Transverse colon (tissue), 4 donors: ENCODE data around the gene IFT74. TPM values are rescaled to one million over a fixed set of nuclear protein-coding genes. Genes with fewer than 3 reads are reported as not detected.

Experiments
- DNase-seq: peaks from one replicate; pipeline ENCODE4 v3.0.0-alpha.2; 2019
- H3K27ac ChIP-seq, 4 donors: fragments of 200-600 bp; sonication (generic); 2 replicates each; pipeline ENCODE4 v1.5.1; 2016 to 2018; ENCODE audit warnings: inconsistent platforms in 4 of 4
- H3K27me3 ChIP-seq: fragments of 200-600 bp; sonication (generic); 2 replicates; pipeline ENCODE4 v1.5.1; 2017; ENCODE audit warnings: inconsistent platforms
- H3K36me3 ChIP-seq, 4 donors: fragments of 200-600 bp; sonication (generic); 2 replicates each; pipeline ENCODE4 v1.5.1; 2017 to 2019; ENCODE audit warnings: inconsistent platforms in 4 of 4
- H3K4me1 ChIP-seq, 4 donors: fragments of 200-600 bp; sonication (generic); 2 replicates each; pipeline ENCODE4 v1.5.1; 2017 to 2020; ENCODE audit warnings: inconsistent platforms in 4 of 4
- H3K4me3 ChIP-seq, 4 donors: fragments of 200-600 bp; sonication (generic); 1 replicate in 1 of 4; 2 replicates in 3 of 4; pipeline versions ENCODE4 v1.5.1 to v1.6.1; 2017 to 2019; ENCODE audit warnings: inconsistent platforms in 4 of 4
- H3K9me3 ChIP-seq, 2 donors: fragments of 200-600 bp; sonication (generic); 2 replicates each; pipeline ENCODE4 v1.5.1; 2017 to 2019; ENCODE audit warnings: inconsistent platforms in 2 of 2
- EP300 ChIP-seq: sonication (generic); formaldehyde crosslinking; IDR thresholded peaks from one replicate; pipeline ENCODE4 v1.6.1; 2017; ENCODE audit warnings: antibody characterized with exemption, low read depth
- POLR2A ChIP-seq: fragments of 450-650 bp; IDR thresholded peaks from one replicate; pipeline ENCODE4 v1.6.1; 2016; ENCODE audit warnings: antibody characterized with exemption, mild to moderate bottlenecking, moderate library complexity
- POLR2AphosphoS5 ChIP-seq, 3 donors: sonication (generic); formaldehyde crosslinking; IDR thresholded peaks; one replicate each; pipeline ENCODE4 v1.6.1; 2016; ENCODE audit warnings: antibody characterized with exemption in 3 of 3
- WGBS, 2 donors: methylation state at CpG; one replicate each; pipeline ENCODE4 v1.1.5; 2018; ENCODE audit warnings: low coverage in 1 of 2; 5-methylcytosine and 5-hydroxymethylcytosine counted together
- in situ Hi-C, 4 donors: fragments of 200-750 bp; cut with MboI; loops; one replicate each; pipeline versions ENCODE4 v1.15.0 to v1.15.1; 2017; ENCODE audit warnings: low sequenced_read_pairs in 3 of 4, low pct_ligation_motif_present in 1 of 4, low pct_unique_long_range_greater_than_20kb in 1 of 4
- intact Hi-C: fragments of 100-400 bp; cut with DNase I; formaldehyde crosslinking; loops from one replicate; pipeline ENCODE4 v1.15.1; 2023; ENCODE audit warnings: low total_unique reads
- total RNA-seq, 4 donors: library from RNA; depleted of rRNA; stranded (reverse); fragments of >200 nt; gene quantifications; one replicate each; pipeline ENCODE4 v1.1.0, GENCODE V29; 2016
- TF ChIP-seq, protein P1 (sequence below), 5 experiments: fragments of 200-600 bp in 3 of 5; fragments of 450-650 bp in 2 of 5; sonication (generic) in 3 of 5; IDR thresholded peaks; 1 replicate in 2 of 5; 2 replicates in 3 of 5; pipeline ENCODE4 v1.5.1; 2016 to 2017; ENCODE audit warnings: antibody characterized with exemption in 5 of 5, inconsistent platforms in 3 of 5, mild to moderate bottlenecking in 2 of 5, moderate library complexity in 1 of 5

IFT74 gene
- total RNA-seq, 4 donors from 2014 or later = 1.9 to 14.3 (median 9.0) TPM

DNA sequence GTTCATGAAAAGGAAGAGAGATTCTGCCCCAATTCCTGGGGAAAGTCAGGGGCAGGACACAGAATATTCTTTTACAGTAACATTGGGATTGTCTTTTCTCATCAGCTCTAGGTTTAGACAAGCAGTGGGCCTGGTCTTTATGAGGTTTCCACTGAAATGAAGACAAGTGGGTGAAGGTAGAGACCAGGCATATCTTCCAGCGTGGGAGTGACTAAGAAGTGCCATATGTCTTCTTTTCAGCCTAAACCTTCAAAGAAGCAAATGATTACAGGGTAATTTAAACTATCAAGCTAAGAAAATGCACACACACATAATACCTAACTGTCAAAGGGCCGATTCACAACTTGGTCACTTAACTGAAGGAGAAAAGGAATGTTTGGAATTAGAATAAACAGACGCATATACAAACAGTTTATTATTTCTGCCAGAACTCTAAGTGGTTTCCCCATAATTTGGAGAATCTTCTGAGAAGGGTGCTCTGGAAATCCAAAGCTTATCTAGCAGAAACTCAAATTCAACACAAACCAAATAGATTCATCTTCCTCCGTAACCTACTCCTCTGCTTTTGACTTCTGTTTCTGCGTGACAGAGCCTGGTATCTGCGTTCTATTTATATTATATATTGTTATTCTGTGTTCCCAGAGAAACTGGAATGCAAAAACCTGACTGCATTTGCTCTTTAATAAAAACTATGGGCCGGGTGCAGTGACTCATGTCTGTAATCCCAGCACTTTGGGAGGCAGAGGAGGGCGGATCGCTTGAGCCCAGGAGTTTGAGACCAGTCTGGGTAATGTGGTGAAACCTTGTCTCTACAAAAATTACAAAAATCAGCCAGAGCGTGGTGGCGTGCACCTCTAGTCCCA lies 130.8 kb downstream of the IFT74 start:
- TF ChIP-seq, protein P1, sequence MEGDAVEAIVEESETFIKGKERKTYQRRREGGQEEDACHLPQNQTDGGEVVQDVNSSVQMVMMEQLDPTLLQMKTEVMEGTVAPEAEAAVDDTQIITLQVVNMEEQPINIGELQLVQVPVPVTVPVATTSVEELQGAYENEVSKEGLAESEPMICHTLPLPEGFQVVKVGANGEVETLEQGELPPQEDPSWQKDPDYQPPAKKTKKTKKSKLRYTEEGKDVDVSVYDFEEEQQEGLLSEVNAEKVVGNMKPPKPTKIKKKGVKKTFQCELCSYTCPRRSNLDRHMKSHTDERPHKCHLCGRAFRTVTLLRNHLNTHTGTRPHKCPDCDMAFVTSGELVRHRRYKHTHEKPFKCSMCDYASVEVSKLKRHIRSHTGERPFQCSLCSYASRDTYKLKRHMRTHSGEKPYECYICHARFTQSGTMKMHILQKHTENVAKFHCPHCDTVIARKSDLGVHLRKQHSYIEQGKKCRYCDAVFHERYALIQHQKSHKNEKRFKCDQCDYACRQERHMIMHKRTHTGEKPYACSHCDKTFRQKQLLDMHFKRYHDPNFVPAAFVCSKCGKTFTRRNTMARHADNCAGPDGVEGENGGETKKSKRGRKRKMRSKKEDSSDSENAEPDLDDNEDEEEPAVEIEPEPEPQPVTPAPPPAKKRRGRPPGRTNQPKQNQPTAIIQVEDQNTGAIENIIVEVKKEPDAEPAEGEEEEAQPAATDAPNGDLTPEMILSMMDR (IDR thresholded peaks at IDR 0.05) = no peak
- no peak for TF ChIP-seq POLR2A
- Histone ChIP-seq H3K27ac (peak overlapping the region in 1 of 4 donors; percentile 26), H3K4me3 (no peak overlapping the region), H3K27me3 (no peaks in the 10 kb centered on the region), H3K4me1 (peaks cover 0 to 6% (median 0%) of the 10 kb centered on the region in 4 donors), H3K36me3 (no peaks in the 10 kb centered on the region), H3K9me3 (no peaks in the 10 kb centered on the region)
- in situ Hi-C loops = no loop called here
- intact Hi-C loops = no loop called here
- 58 to 61% methylated on average over 7 to 11 of the region's 11 CpGs for WGBS, 2 donors
- DNase-seq = no peak

DNA sequence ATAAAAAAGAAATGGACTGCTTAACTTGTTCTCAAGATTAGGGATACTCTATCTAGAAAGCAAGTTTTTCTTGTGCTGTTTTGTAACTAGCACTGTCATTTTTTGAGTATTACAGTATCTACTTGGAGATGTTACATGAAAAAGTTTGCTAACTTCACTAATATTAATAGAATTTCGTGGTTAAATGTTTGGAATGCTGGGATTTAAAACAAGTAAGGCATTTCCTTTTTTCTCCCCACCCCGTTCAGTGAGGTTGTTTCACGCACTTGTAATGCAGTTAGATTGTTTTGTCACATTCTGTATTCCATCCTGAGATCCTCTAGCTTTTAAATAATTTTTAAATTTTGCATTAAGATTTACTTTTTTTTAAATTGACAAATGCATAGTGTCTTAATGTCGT lies 132.8 kb downstream of the IFT74 start:
- 65 to 72% methylated on average over 4 of the region's 4 CpGs for WGBS, 2 donors
- Histone ChIP-seq H3K4me3 (no peak overlapping the region), H3K4me1 (peaks cover 0 to 6% (median 0%) of the 10 kb centered on the region in 4 donors), H3K27ac (no peak overlapping the region), H3K9me3 (no peaks in the 10 kb centered on the region), H3K36me3 (no peaks in the 10 kb centered on the region), H3K27me3 (no peaks in the 10 kb centered on the region)
- TF ChIP-seq POLR2A (no peak), EP300 (no peak), POLR2AphosphoS5 (IDR thresholded peaks at IDR 0.05) (no peak)
- TF ChIP-seq, protein P1 (IDR thresholded peaks at IDR 0.05) = no peak
- in situ Hi-C loops = no loop called here
- intact Hi-C loops = no loop called here
- no peak for DNase-seq

- no peaks in the 10 kb centered on the region for H3K36me3 ChIP-seq
- 93 to 100% methylated on average over 1 to 4 of the region's 4 CpGs for WGBS, 2 donors
- intact Hi-C loops (no loop called here), in situ Hi-C loops (no loop called here)
- H3K9me3 ChIP-seq = no peaks in the 10 kb centered on the region
- no peak for TF ChIP-seq POLR2AphosphoS5 (IDR thresholded peaks at IDR 0.05)
- no peak for TF ChIP-seq EP300
- TF ChIP-seq, protein P1 (IDR thresholded peaks at IDR 0.05) = no peak
- no peak for TF ChIP-seq POLR2A
- no peak overlapping the region for H3K4me3 ChIP-seq
- H3K27ac ChIP-seq = no peak overlapping the region
- H3K27me3 ChIP-seq = no peaks in the 10 kb centered on the region
- DNase-seq = no peak
- H3K4me1 ChIP-seq = peaks cover 0 to 6% (median 0%) of the 10 kb centered on the region in 4 donors
Measured at GRCh38 chr9:27089706-27090105, 133.5 kb downstream of the IFT74 start.

GRCh38 chr9:27090231-27090630 lies 134.0 kb downstream of the IFT74 start:
- Histone ChIP-seq H3K4me3 (no peak overlapping the region), H3K27me3 (no peaks in the 10 kb centered on the region), H3K4me1 (peaks cover 0 to 6% (median under 1%) of the 10 kb centered on the region in 4 donors), H3K36me3 (no peaks in the 10 kb centered on the region), H3K27ac (no peak overlapping the region), H3K9me3 (no peaks in the 10 kb centered on the region)
- in situ Hi-C loops (no loop called here), intact Hi-C loops (no loop called here)
- no peak for DNase-seq
- TF ChIP-seq POLR2AphosphoS5 (IDR thresholded peaks at IDR 0.05) = no peak
- no peak for TF ChIP-seq EP300
- no peak for TF ChIP-seq POLR2A
- TF ChIP-seq, protein P1 (IDR thresholded peaks at IDR 0.05) = no peak
